Measurements from ENCODE around the gene ACY1.

The ACY1 gene

GRCh38 chr3:51962854-51963530 lies 20.3 kb upstream of the ACY1 start:
- Histone ChIP-seq H3K4me3 (ENCODE audit: low read depth, low read length) (no peak overlapping the region), H3K36me3 (no peaks in the 10 kb centered on the region), H3K27me3 (no peaks in the 10 kb centered on the region), H3K4me1 (peaks cover 2% of the 10 kb centered on the region; the same call in 1 of the 2 replicates), H3K9me3 (no peaks in the 10 kb centered on the region)
- no peak for TF ChIP-seq CTCF (IDR thresholded peaks at IDR 0.05; ENCODE audit: low read depth, low read length)
- no peak for DNase-seq

- TF ChIP-seq CTCF (IDR thresholded peaks at IDR 0.05; ENCODE audit: low read depth, low read length) = no peak
- H3K4me1 ChIP-seq = peaks cover 2% of the 10 kb centered on the region; the same call in 1 of the 2 replicates
- H3K27me3 ChIP-seq = no peaks in the 10 kb centered on the region
- no peaks in the 10 kb centered on the region for H3K9me3 ChIP-seq
- H3K36me3 ChIP-seq = no peaks in the 10 kb centered on the region
- DNase-seq = no peak
- no peak overlapping the region for H3K4me3 ChIP-seq (ENCODE audit: low read depth, low read length)
Observed at GRCh38 chr3:51963951-51964451, 19.3 kb upstream of the ACY1 start.

DNA sequence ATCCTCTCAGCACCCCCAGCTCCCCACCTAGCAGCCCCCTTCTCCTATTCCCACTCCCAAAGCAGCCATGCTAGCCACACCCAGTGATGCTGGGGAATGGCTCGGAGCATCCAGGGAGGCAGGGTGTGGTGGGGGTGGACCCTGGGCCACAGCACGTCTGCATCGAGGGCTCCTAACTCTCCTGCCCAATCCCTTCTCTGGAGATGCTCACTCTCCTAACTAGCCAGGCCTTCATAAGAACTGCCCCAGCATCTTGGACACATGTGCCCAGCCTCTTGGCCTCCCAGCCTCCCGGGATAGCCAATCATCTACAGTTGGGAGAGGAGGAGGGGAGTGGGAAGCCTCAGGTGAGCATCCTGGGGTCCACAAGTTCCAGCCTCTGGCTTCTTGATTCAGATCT lies 18.8 kb upstream of the ACY1 start:
- DNase-seq = no peak
- no peaks in the 10 kb centered on the region for H3K36me3 ChIP-seq
- H3K27me3 ChIP-seq = no peaks in the 10 kb centered on the region
- no peak for TF ChIP-seq CTCF (IDR thresholded peaks at IDR 0.05; ENCODE audit: low read depth, low read length)
- H3K4me1 ChIP-seq = peaks cover 2% of the 10 kb centered on the region; the same call in 1 of the 2 replicates
- no peak overlapping the region for H3K4me3 ChIP-seq (ENCODE audit: low read depth, low read length)
- H3K9me3 ChIP-seq = no peaks in the 10 kb centered on the region

GRCh38 chr3:51966016-51966415 lies 17.3 kb upstream of the ACY1 start:
- TF ChIP-seq CTCF (IDR thresholded peaks at IDR 0.05; ENCODE audit: low read depth, low read length) = no peak
- peaks cover 2% of the 10 kb centered on the region; the same call in 1 of the 2 replicates for H3K4me1 ChIP-seq
- no peak for DNase-seq
- H3K36me3 ChIP-seq = no peaks in the 10 kb centered on the region
- no peaks in the 10 kb centered on the region for H3K27me3 ChIP-seq
- H3K9me3 ChIP-seq = no peaks in the 10 kb centered on the region
- peak overlapping the region; percentile 77 for H3K4me3 ChIP-seq (ENCODE audit: low read depth, low read length)

DNA sequence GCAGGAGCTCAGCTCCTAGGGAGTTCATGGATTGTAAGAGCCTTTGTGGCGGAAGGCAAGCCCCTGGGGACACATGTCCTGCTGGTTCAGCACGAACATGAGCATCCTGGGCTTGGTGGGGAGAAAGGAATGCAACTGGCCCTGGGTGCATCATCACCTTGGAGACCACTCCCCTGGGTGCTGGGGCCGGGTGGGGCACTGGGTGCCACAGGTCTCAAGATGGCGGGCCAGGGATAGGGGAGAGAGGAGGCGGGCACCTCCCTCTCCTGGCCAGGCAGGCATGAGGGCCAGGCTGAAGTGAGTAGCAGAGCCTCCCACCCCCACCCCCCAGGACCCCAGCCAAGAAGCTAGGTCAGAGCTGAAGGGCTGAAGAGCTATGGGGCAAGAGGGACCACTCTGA lies 16.8 kb upstream of the ACY1 start:
- Histone ChIP-seq H3K36me3 (no peaks in the 10 kb centered on the region), H3K27me3 (no peaks in the 10 kb centered on the region), H3K4me1 (peaks cover 2% of the 10 kb centered on the region; the same call in 1 of the 2 replicates), H3K9me3 (no peaks in the 10 kb centered on the region), H3K4me3 (ENCODE audit: low read depth, low read length) (peak overlapping the region; percentile 77)
- no peak for DNase-seq
- no peak for TF ChIP-seq CTCF (IDR thresholded peaks at IDR 0.05; ENCODE audit: low read depth, low read length)

- no peak for DNase-seq
- H3K4me3 ChIP-seq (ENCODE audit: low read depth, low read length) = peak overlapping the region; percentile 77
- TF ChIP-seq CTCF (IDR thresholded peaks at IDR 0.05; ENCODE audit: low read depth, low read length) = no peak
- H3K36me3 ChIP-seq = no peaks in the 10 kb centered on the region
- no peaks in the 10 kb centered on the region for H3K27me3 ChIP-seq
- H3K4me1 ChIP-seq = peaks cover 2% of the 10 kb centered on the region; the same call in 1 of the 2 replicates
- no peaks in the 10 kb centered on the region for H3K9me3 ChIP-seq
Observed at GRCh38 chr3:51966922-51967383, 16.4 kb upstream of the ACY1 start.
